Gastroesophageal sphincter (tissue), 3 donors: ENCODE data around the gene FAR2.

Source experiments
- CTCF ChIP-seq, 4 experiments: fragments of 200-600 bp in 2 of 4; fragments of 450-650 bp in 2 of 4; sonication (generic) in 1 of 4; IDR thresholded peaks; one replicate each; pipeline ENCODE4 v1.5.1; 2017 to 2019; ENCODE audit warnings: antibody characterized with exemption in 4 of 4, mild to moderate bottlenecking in 2 of 4, moderate library complexity in 2 of 4
- EP300 ChIP-seq: sonication (generic); formaldehyde crosslinking; IDR thresholded peaks from one replicate; pipeline ENCODE4 v1.6.1; 2017; ENCODE audit warnings: antibody characterized with exemption, mild to moderate bottlenecking
- POLR2A ChIP-seq, 2 donors: fragments of 450-650 bp; IDR thresholded peaks; one replicate each; pipeline ENCODE4 v1.6.1; 2017; ENCODE audit warnings: antibody characterized with exemption in 2 of 2, mild to moderate bottlenecking in 2 of 2, moderate library complexity in 1 of 2
- POLR2AphosphoS5 ChIP-seq: sonication (generic); formaldehyde crosslinking; IDR thresholded peaks from one replicate; pipeline ENCODE4 v1.6.1; 2017; ENCODE audit warnings: antibody characterized with exemption

- TF ChIP-seq POLR2A (IDR thresholded peaks at IDR 0.05): no peak
- TF ChIP-seq CTCF (IDR thresholded peaks at IDR 0.05): no peak
- TF ChIP-seq POLR2AphosphoS5: no peak
- no peak for TF ChIP-seq EP300
Observed at GRCh38 chr12:29301114-29301513, 152.0 kb downstream of the FAR2 start.
